ENCODE measurements around the gene PRMT1.

The PRMT1 gene

DNA sequence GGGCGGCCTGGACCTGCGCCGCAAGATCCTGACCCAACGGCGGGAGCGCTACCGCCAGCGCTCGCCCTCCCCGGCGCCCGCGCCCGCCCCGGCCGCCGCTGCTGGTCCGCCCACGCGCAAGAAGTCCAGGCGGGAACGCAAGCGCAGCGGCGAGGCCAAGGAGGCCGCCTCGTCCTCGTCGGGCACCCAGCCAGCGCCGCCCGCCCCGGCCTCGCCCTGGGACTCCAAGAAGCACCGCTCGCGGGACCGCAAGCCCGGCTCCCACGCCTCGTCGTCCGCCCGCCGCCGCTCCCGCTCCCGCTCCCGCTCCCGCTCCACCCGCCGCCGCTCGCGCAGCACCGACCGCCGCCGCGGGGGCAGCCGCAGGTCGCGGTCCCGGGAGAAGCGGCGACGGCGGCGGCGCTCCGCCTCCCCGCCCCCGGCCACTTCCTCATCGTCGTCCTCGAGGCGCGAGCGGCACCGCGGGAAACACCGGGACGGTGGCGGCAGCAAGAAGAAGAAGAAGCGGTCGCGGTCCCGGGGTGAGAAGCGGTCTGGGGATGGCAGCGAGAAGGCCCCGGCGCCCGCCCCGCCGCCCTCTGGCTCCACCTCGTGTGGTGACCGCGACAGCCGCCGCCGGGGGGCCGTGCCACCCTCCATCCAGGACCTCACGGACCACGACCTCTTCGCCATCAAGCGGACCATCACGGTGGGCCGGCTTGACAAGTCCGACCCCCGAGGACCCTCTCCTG is 25.1 kb upstream of the PRMT1 start:
- no peak for DNase-seq

DNA sequence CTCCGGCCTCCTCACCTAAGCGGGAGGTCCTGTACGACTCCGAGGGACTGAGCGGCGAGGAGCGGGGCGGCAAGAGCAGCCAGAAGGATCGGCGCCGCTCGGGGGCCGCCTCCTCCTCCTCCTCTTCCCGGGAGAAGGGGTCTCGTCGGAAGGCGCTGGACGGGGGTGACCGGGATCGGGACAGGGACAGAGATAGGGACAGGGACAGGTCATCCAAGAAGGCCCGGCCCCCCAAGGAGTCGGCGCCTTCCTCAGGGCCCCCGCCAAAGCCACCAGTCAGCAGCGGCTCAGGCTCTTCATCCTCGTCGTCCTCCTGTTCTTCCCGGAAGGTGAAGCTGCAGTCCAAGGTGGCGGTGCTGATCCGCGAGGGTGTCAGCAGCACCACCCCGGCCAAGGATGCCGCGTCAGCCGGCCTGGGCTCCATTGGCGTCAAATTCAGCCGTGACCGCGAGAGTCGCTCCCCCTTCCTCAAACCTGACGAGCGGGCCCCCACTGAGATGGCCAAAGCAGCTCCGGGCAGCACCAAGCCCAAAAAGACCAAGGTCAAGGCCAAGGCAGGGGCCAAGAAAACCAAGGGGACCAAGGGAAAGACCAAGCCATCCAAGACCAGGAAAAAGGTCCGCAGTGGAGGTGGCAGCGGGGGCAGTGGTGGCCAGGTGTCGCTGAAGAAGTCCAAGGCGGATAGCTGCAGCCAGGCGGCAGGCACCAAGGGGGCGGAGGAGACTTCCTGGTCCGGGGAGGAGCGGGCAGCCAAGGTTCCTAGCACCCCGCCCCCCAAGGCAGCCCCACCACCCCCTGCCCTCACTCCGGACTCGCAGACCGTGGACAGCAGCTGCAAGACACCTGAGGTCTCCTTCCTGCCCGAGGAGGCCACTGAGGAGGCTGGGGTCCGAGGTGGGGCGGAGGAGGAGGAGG is 24.3 kb upstream of the PRMT1 start:
- DNase-seq = no peak

DNA sequence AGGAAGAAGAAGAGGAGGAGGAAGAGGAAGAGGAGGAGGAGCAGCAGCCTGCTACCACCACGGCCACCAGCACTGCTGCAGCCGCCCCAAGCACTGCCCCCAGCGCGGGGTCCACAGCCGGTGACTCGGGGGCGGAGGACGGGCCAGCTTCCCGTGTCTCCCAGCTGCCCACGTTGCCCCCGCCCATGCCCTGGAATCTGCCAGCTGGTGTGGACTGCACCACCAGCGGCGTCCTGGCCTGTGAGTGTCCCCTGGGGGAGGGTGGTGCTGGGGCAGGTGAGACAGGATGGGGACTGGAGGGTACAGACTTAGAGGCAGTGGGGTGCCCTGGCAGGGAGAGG is 23.6 kb upstream of the PRMT1 start:
- no peak for DNase-seq

DNA sequence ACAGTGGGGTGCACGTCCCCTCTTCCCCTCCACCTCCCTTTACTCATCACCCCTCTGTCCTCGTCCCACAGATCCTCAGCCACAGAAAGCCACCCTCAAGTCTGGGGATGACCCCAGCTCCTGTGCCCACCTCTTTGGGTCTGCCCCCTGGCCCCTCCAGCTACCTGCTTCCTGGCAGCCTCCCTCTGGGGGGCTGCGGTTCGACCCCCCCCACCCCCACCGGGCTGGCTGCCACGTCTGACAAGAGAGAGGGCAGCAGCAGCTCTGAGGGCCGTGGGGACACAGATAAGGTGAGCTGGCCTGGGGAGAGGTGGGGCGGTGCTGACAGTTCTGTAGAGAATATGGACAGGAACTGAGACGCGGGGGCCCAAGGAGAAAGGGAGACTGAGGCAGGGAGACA is 22.5 kb upstream of the PRMT1 start:
- DNase-seq = no peak

DNA sequence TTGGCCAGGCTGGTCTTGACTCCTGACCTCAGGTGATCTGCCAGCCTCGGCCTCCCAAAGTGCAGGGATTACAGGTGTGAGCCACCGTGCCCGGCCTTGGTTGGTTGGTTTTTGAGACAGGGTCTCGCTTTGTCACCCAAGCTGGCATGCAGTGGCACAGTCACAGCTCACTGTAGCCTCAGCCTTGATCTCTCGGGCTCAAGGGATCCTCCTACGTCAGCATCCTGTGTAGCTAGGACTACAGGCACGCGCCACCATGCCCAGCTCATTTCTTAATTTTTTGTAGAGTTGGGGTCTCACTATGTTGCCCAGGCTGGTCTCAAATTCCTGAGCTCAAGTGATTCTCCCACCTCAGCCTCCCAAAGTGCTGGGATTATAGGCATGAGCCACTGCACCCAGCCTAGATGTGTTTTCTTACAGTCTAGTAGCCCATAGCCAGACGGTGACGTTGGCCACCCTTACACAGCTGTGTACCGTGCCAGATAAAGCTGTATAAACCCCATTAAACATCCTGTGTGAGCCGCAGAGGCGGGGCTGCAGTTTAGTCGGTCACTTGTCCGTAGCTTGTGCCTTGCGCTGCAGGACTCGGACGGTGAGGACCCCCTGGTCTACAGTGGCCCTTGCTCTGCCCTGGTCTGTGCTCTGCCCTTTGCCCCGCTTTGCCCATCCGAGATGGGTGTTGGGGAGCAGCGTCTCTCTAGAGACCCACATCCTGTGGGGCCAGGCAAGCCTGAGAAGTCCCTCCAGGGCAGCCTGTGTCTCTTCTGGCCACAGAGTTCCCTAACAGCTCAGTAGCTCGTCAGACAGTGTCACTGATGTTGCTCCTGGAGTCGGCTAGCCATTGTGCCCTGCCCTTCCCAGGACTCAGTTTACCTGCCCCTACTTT is 21.3 kb upstream of the PRMT1 start:
- no peak for DNase-seq

DNA sequence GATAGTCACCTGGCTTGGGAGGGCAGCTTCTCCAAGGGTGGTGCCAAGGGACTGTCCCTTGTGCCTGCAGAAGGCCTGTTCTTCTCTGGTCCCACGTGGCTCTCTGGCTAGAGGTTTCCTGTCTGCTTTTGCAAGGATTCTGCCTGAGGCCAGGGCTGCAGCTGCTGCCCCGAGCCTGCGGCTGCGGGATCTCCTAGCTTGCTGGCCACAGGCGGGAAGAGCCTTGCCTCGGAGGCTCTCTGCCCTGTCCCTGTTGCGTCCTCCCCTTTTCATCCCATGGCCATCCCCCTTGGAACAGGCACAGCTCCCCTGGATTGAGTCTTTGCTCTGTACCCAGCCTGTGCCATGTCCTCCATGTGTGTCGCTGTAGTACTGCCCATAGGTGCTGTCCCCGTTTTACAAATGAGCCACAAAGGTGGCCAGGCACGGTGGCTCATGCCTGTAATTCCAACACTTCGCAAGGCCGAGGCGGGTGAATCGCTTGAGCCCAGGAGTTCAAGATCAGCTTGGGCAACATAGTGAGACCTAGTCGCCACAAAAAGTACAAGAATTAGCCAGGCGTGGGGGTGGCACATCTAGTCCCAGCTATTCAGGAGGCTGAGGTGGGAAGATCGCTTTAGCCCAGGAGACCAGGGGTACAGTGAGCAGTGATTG is 20.5 kb upstream of the PRMT1 start:
- no peak for DNase-seq

DNA sequence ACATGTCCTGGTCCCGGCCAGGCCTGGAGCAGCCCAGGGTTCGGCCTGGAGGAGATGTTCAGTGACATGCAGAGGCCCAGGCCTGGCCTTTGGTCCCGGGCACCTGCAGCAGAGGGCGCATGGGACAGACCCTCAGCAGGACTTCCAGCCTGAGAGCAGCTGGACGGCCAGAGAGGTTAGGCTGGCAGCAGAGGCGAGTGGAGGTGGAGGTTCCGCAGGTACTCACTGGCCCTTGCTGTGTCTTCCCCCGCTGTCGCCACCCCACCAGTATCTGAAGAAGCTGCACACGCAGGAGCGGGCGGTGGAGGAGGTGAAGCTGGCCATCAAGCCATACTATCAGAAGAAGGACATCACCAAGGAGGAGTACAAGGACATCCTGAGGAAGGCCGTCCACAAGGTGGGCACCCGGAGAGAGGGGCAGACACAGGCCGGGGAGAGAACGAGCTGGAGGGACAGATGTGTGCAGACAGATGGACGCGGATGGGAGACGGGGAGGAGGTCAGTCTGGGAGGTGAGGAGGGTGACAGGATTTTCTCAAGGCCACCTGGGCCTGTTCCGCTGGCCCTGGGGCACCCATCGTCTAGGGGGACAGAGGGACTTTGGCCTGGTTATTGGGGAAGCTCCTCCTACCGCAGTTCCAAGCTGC is 19.5 kb upstream of the PRMT1 start:
- no peak for DNase-seq

DNA sequence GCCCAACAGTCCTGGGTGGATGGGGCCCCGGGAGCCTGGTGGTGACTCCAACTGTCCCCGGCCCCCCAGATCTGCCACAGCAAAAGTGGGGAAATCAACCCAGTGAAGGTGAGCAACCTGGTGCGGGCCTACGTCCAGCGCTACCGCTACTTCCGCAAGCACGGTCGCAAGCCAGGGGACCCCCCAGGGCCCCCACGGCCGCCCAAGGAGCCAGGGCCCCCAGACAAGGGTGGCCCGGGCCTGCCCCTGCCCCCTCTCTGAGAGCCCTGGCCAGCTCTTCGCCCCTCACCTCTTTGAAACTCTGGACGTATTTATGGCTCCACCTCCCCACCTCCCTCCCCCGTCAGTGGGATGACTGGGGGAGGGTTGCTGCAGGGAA is 18.9 kb upstream of the PRMT1 start:
- DNase-seq = no peak

DNA sequence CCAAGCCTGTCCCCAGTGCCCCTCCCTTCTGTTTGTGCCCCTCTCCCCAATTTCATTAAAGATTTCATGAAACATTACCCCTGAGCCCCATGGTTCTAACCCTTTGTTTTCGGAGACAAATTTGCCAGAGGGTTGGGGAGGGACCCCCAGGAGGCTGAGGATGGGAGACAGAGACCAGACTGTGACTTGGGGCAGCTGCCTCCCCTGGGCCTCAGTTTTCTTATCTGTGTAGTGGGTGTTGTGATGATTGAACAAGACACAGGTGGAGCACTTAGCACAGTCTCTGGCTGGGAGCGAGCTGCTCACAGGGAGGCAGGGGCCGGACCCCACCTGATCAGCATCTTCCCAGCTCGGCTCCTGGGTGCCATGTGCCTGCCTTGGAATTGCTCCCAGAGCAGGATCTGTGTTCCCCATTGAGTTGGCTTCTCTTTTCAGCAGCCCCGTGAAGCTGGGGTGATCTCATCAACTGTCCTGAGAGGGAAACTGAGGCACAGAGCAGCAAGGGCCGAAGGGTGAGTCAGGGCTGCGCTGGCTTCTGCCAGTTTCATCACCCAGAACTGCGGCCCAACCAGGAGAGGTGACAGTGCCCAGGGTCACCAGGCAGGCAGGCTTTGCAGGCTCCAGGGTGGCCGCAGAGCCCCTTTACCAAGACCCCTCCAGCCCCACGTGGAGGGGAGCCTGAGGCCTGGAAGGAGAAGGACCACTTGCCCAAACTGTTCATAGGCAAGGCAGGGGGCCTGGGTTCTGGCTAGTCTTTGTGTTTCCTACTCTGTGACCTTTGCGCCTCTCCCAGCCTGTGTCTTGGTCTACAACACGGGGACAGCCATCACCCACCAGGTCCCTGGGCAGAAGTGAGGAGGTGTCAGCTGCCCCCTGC is 18.3 kb upstream of the PRMT1 start:
- DNase-seq = no peak

DNA sequence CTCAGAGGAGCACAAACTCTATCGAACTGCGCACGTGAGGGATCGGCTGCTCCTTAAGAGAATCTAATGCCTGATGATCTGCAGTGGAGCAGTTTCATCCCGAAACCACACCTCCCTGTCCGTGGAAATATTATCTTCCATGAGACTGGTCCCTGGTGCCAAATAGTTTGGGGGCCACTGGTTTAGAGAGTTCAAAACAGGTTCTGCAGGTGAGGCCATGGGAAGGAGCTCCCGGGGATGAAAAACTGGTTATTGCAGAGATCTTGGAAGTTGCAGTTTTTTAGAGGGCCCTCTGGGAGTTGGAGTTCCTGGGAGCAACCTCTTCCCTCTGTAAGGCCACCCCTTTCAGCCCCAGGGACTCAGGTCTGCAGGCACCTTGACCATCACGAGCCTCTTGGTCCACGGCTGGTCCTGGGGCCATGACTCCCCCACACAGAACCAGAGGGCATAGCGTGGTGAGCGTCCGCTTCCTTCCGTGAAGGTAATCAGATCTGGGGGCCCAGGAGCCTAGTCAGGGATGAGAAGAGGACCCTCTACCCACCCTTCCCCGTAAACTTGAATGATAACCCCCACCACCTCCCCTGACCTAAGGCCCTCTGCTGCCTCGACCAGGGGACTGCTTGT is 16.6 kb upstream of the PRMT1 start:
- DNase-seq = no peak

DNA sequence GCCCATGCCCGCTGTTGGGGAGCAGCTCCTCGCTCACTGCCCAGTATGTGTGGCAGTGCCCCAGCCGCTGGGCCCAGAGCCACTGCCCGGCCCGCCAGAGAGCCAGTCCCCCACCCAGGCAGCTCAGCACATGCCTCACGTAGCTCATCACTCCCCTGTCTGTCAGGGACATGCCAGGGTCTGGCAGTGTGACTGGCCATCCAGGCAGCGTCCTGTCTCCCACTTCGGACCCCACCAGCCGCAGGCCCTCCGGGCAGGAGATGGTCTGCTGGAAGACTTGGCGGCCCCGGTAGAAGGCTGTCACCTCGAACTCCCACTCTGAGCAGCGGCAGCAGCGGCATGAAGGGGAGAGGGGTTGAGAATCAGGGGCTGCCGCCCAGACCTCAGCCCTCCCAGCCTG is 15.1 kb upstream of the PRMT1 start:
- DNase-seq = no peak

DNA sequence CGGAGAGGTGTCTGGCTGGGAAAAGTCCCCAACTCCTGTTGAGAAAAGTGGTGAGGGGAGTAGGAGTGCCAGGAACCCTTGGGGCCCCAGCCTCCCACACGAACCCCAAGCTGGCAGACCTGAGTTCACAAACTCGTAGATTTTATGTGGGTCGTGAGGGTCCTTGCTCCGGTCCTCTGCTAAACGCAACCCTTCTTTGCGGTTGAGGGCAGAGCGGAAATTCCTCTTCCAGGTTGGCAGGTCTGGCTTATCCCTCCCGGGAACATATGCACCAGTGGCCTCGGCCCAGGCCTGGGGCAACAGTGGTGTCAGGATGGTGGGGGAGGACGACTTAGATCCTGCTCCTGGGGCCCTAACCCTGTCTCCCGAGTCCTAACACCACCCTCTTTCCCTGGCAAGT is 13.8 kb upstream of the PRMT1 start:
- DNase-seq = no peak

DNA sequence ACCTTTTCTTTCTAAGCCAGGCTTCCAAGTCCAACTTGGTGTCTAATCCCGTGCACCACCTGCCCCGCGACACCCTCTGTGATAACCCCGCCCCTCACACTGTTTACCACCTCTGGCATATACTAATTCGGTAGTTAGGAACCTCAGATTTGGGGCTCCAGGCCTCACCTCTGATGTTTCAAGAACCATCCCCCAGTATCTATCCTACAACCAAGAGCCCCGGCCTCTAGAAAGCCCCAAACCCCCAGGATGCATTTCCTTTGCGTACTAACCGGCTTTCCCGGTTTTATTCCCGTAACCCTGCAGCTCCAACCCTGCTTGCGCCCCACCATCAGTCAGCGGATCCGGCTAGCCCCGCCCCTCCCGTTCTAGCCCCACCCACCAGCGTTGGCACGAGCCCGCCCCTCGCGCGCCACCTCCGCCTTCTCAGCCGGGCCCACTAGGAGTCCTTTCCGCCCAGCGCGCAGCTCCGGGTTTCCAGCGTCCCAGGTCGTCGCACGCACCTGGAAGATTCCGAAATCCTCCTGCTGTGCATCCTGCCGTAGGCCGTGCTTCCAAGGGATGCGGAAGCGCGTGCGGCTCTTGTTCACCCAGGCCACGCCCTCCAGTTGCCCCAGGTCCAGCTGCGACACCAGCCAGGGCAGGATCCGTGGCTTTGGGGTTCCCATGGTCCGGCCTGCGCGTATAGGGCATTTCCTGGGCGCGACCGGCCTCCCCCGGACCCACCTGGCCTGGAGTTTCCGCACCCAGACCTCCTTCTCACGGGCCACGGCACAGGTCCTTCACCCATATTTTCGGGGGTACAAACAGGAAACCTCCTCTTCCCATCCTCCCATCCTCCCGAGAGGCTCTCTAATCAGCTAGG is 12.7 kb upstream of the PRMT1 start:
- peak; percentile 96 for DNase-seq

DNA sequence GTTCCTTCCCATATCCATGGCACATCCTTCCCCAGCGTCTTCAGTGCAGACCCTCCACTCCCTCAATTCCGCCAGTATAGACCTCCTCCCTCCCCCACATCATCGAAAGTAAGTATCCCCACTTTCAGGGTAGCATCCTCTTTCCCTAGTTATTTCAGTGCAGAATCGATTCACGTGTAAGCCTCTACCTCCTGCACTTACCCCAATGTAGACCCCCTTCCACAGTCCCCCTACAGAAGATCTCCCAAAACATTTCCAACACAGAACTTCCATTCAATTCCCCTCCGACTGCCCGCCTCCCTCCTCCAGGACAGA is 12.1 kb upstream of the PRMT1 start:
- DNase-seq = no peak

DNA sequence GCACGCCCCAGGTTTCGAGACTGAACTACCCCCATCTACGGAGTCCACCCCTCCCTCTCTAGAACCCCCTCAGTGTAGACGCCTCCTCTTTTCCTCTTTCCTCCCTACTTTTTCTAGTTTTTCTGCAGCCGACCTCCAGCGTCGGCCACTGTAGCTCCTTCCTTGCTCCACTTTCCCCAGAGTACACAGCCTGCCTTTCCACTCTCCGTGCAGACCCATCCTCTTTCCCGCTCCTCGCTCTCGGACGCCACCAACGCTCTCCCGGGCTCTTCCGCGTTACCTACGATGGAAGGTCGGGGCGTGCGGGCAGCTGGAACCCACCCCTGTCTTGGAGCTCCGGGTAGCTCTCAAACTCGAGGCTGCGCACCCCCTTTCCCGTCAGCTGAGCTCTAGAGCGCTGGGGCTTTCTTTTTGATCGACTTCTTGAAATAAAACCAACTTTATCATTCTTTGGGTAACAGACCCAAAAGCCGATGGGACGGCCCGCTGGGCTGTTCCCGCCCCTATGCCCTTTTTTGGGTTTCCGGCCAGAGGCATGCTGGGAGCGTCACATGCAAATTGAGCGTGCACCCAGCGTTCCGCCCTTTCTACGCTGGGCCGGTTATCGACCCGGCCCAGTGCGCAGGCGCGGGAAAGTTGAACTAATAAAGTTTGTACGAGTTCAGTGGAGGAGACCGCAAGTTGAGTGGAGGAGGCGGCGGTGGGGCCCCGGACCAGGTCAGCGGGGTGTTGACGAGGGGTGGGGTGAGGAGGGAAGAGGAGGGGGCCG is 11.5 kb upstream of the PRMT1 start, which contains the start of the genes BCL2L12 and IRF3:
BCL2L12 (plus strand) TSS at position 583 of the 769 bp plus-strand sequence. CDS start 760 bp downstream, outside the sequence.
IRF3 (minus strand) TSS at position 507 of the 769 bp plus-strand sequence. CDS start 1,019 bp downstream, outside the sequence.
- peak; percentile 94 for DNase-seq

DNA sequence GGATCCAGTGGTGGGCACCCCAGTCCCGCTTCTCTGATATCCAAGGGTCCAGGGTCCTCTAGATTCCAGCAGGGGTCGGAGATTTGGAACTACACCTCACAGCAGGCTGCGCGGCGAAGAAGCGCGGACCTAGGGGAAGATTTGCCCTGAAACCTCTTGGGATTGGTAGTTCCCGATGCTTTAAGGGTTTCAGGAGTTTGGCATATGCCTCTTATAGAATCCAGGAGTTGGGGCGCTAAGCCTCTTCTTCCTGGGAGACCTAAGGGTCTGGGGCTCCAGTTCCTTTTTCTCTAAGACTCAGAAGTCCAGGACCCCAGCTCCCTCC is 11.0 kb upstream of the PRMT1 start:
- peak; percentile 53 for DNase-seq

DNA sequence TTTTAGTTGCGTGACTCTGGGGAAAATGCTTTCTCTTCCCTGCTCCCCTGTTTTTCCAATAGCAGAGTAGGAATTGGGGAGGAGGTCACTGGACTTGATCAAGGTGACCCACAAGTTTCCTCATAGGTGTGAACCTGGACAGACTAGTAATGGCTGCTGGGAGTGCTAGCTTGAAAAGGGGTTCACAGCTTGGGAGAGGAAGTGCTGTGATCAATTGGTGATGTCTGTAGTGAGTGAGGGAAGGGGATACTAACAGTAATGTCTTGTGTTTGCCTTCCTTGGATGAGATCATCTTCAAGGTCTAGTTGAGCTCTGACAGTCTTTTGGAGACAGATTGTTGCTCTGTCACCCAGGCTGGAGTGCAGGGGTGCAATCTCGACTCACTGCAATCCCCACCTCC is 9.6 kb upstream of the PRMT1 start:
- DNase-seq = no peak

DNA sequence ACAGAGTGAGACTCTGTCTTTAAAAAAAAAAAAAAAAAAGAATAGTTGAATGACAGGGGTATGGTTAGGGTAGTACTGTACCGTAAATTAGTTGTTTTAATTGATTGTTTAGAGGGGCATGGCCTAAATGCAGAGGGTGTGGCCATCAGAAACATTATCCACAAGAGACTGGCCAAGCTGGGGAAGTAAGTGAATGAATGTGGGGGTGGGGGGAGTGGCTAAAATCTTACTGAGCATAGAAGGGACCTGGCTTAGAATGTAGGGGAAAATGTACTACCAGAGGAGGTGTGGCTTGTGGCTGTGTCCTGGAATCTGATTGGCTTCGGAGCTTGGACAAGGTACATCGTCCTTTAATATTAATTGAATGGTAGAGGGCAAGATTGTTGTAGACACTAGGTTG is 7.6 kb upstream of the PRMT1 start:
- no peak for DNase-seq

All from NCI-H69 (cell line).